WTC11 (cell line): ENCODE data around the gene IGHMBP2. TPM values are rescaled to one million over a fixed set of nuclear protein-coding genes. Genes with fewer than 3 reads are reported as not detected.

Experiments
- ATAC-seq: fragments of 200-7000 bp; cut with Tn5 transposase; 2 replicates; pipeline ENCODE4 v1.10.0; 2021; ENCODE audit warnings: mild to moderate bottlenecking, moderate library complexity
- CTCF ChIA-PET: fragments of 300-600 bp; sonication (Branson Sonifier 250); formaldehyde crosslinking; loops from one replicate; lab custom pipeline; 2021; ENCODE audit warnings: antibody characterized with exemption; lab: Charles Lee
- POLR2A ChIA-PET: fragments of 350-600 bp; sonication (Branson Sonifier 250); formaldehyde crosslinking; loops from one replicate; lab custom pipeline; 2021; ENCODE audit warnings: antibody characterized with exemption; lab: Charles Lee
- DNase-seq: peaks from one replicate; pipeline ENCODE4 v3.0.0; 2021; ENCODE audit warnings: low spot score
- H3K27ac Mint-ChIP-seq: 2 replicates; pipeline ENCODE4 v1.8.0; 2021; ENCODE audit warnings: mixed read lengths
- H3K27me3 Mint-ChIP-seq: 2 replicates; pipeline ENCODE4 v1.8.0; 2021; ENCODE audit warnings: low read depth, mild to moderate bottlenecking, moderate library complexity, mixed read lengths
- H3K36me3 Mint-ChIP-seq: 2 replicates; pipeline ENCODE4 v1.8.0; 2021; ENCODE audit warnings: mixed read lengths
- H3K4me1 Mint-ChIP-seq: 2 replicates; pipeline ENCODE4 v1.8.0; 2022; ENCODE audit warnings: mixed read lengths
- H3K4me3 Mint-ChIP-seq: 2 replicates; pipeline ENCODE4 v1.8.0; 2021; ENCODE audit warnings: mild to moderate bottlenecking, moderate library complexity, mixed read lengths
- H3K9me3 Mint-ChIP-seq: 2 replicates; pipeline ENCODE4 v1.8.0; 2021; ENCODE audit warnings: mixed read lengths
- ATF1 ChIP-seq: sonication (generic); formaldehyde crosslinking; IDR thresholded peaks from 2 replicates; pipeline ENCODE4 v1.8.1; 2023; ENCODE audit warnings: mild to moderate bottlenecking, moderate library complexity, missing genetic modification reagents
- CREB1 ChIP-seq: sonication (generic); formaldehyde crosslinking; IDR thresholded peaks from 2 replicates; pipeline ENCODE4 v1.8.0; 2023; ENCODE audit warnings: mild to moderate bottlenecking, missing genetic modification reagents
- E2F5 ChIP-seq: sonication (generic); formaldehyde crosslinking; IDR thresholded peaks from 2 replicates; pipeline ENCODE4 v1.8.1; 2022; ENCODE audit warnings: mild to moderate bottlenecking, moderate library complexity, missing genetic modification reagents
- ETV6 ChIP-seq: sonication (generic); formaldehyde crosslinking; IDR thresholded peaks from 2 replicates; pipeline ENCODE4 v1.8.1; 2022; ENCODE audit warnings: mild to moderate bottlenecking, missing genetic modification reagents
- FOXJ3 ChIP-seq: sonication (generic); formaldehyde crosslinking; IDR thresholded peaks from 2 replicates; pipeline ENCODE4 v1.9.0; 2021; ENCODE audit warnings: missing genetic modification reagents, mild to moderate bottlenecking, borderline replicate concordance
- HMGXB4 ChIP-seq: sonication (generic); formaldehyde crosslinking; IDR thresholded peaks from 2 replicates; pipeline ENCODE4 v1.8.1; 2023; ENCODE audit warnings: mild to moderate bottlenecking, moderate library complexity, missing genetic modification reagents
- IRF2 ChIP-seq: sonication (generic); formaldehyde crosslinking; IDR thresholded peaks from 2 replicates; pipeline ENCODE4 v1.8.0; 2022; ENCODE audit warnings: low read depth, missing genetic modification reagents, borderline replicate concordance
- JAZF1 ChIP-seq: fragments of 250-450 bp; sonication (Bioruptor Pico); IDR thresholded peaks from 2 replicates; pipeline ENCODE4 v1.9.0; 2021; ENCODE audit warnings: moderate library complexity, mild to moderate bottlenecking, inconsistent platforms
- MLX ChIP-seq: sonication (generic); formaldehyde crosslinking; IDR thresholded peaks from 2 replicates; pipeline ENCODE4 v1.8.1; 2023; ENCODE audit warnings: mild to moderate bottlenecking, missing genetic modification reagents, moderate library complexity
- NR2C2 ChIP-seq: sonication (generic); formaldehyde crosslinking; IDR thresholded peaks from 2 replicates; pipeline ENCODE4 v1.8.0; 2022; ENCODE audit warnings: mild to moderate bottlenecking, missing genetic modification reagents
- OVOL2 ChIP-seq: fragments of 250-450 bp; sonication (Bioruptor Pico); IDR thresholded peaks from 2 replicates; pipeline ENCODE4 v1.9.0; 2021; ENCODE audit warnings: mild to moderate bottlenecking, borderline replicate concordance
- PRDM15 ChIP-seq: sonication (generic); formaldehyde crosslinking; IDR thresholded peaks from 2 replicates; pipeline ENCODE4 v1.8.0; 2022; ENCODE audit warnings: missing genetic modification reagents
- SMAD3 ChIP-seq: sonication (generic); formaldehyde crosslinking; IDR thresholded peaks from 2 replicates; pipeline ENCODE4 v1.8.0; 2022; ENCODE audit warnings: missing genetic modification reagents, mild to moderate bottlenecking, borderline replicate concordance
- SOX15 ChIP-seq: fragments of 250-450 bp; sonication (Bioruptor Pico); IDR thresholded peaks from 2 replicates; pipeline ENCODE4 v1.9.0; 2021; ENCODE audit warnings: mild to moderate bottlenecking
- SP1 ChIP-seq: sonication (generic); formaldehyde crosslinking; conservative IDR thresholded peaks from 2 replicates; pipeline ENCODE4 v1.8.1; 2022; ENCODE audit warnings: missing genetic modification reagents
- TCF7 ChIP-seq: sonication (generic); formaldehyde crosslinking; IDR thresholded peaks from 2 replicates; pipeline ENCODE4 v1.8.0; 2022; ENCODE audit warnings: mild to moderate bottlenecking, low read depth, missing genetic modification reagents, moderate library complexity
- TEAD1 ChIP-seq: sonication (generic); formaldehyde crosslinking; IDR thresholded peaks from 2 replicates; pipeline ENCODE4 v1.8.0; 2022; ENCODE audit warnings: mild to moderate bottlenecking, missing genetic modification reagents
- TEAD4 ChIP-seq: sonication (generic); formaldehyde crosslinking; IDR thresholded peaks from 2 replicates; pipeline ENCODE4 v1.8.0; 2022; ENCODE audit warnings: mild to moderate bottlenecking, missing genetic modification reagents
- TP53 ChIP-seq: sonication (generic); formaldehyde crosslinking; IDR thresholded peaks from 2 replicates; pipeline ENCODE4 v1.8.1; 2023; ENCODE audit warnings: mild to moderate bottlenecking, missing genetic modification reagents
- USF1 ChIP-seq: sonication (generic); formaldehyde crosslinking; IDR thresholded peaks from 2 replicates; pipeline ENCODE4 v1.8.0; 2022; ENCODE audit warnings: mild to moderate bottlenecking, missing genetic modification reagents
- ZNF219 ChIP-seq: sonication (generic); formaldehyde crosslinking; IDR thresholded peaks from 2 replicates; pipeline ENCODE4 v1.8.0; 2023; ENCODE audit warnings: missing genetic modification reagents, mild to moderate bottlenecking, borderline replicate concordance
- total RNA-seq: library from RNA; stranded (reverse); gene quantifications from 3 replicates; pipeline ENCODE4 v1.2.3, GENCODE V29; 2021

Gene IGHMBP2
- total RNA-seq, 1 experiment from 2014 or later, result 22.5 TPM

- no peaks in the 10 kb centered on the region for H3K9me3 Mint-ChIP-seq
- no peak overlapping the region for H3K27ac Mint-ChIP-seq
- TF ChIP-seq TP53 (CRISPR knock-in tag), result no peak
- TF ChIP-seq PRDM15 (CRISPR knock-in tag), result no peak
- no peak for TF ChIP-seq SOX15
- POLR2A ChIA-PET, result no interaction called here
- CTCF ChIA-PET, result no interaction called here
- H3K36me3 Mint-ChIP-seq, result no peaks in the 10 kb centered on the region
- H3K4me3 Mint-ChIP-seq, result no peak overlapping the region
- H3K27me3 Mint-ChIP-seq, result no peaks in the 10 kb centered on the region
- DNase-seq, result no peak
- ATAC-seq, result no peak
- peaks cover 18% of the 10 kb centered on the region for H3K4me1 Mint-ChIP-seq
These were observed 44.8 kb downstream of the IGHMBP2 start for GRCh38 chr11:68948496-68948895.

- POLR2A ChIA-PET, result no interaction called here
- DNase-seq (no peak), ATAC-seq (no peak)
- H3K9me3 Mint-ChIP-seq, result no peaks in the 10 kb centered on the region
- H3K27me3 Mint-ChIP-seq, result no peaks in the 10 kb centered on the region
- no peak overlapping the region for H3K4me3 Mint-ChIP-seq
- no peak overlapping the region for H3K27ac Mint-ChIP-seq
- peaks cover 18% of the 10 kb centered on the region for H3K4me1 Mint-ChIP-seq
- no peaks in the 10 kb centered on the region for H3K36me3 Mint-ChIP-seq
- no peak for TF ChIP-seq ATF1 (CRISPR knock-in tag)
- no peak for TF ChIP-seq SMAD3 (CRISPR knock-in tag)
- no peak for TF ChIP-seq FOXJ3 (CRISPR knock-in tag)
- TF ChIP-seq OVOL2 (CRISPR knock-in tag), result no peak
- TF ChIP-seq JAZF1, result no peak
- no peak for TF ChIP-seq ZNF219 (CRISPR knock-in tag)
- TF ChIP-seq NR2C2 (CRISPR knock-in tag), result no peak
- TF ChIP-seq TEAD4 (CRISPR knock-in tag), result no peak
- TF ChIP-seq, all 79 proteins: peak for 0
- CTCF ChIA-PET, result interaction anchor here (1.7 kb wide), 1 partner anchor 95 kb away, joined by 11 read pairs; no protein-coding TSS in a partner anchor
These were observed 45.2 kb downstream of the IGHMBP2 start for GRCh38 chr11:68948935-68949334.

- no peak overlapping the region for H3K4me3 Mint-ChIP-seq
- ATAC-seq (peak; percentile 93), DNase-seq (peak; percentile 43)
- H3K9me3 Mint-ChIP-seq, result no peaks in the 10 kb centered on the region
- no peaks in the 10 kb centered on the region for H3K27me3 Mint-ChIP-seq
- POLR2A ChIA-PET, result interaction anchor here (0.6 kb wide), 1 partner anchor 62 kb away, joined by 3 read pairs; no protein-coding TSS in a partner anchor
- CTCF ChIA-PET, result interaction anchor here (0.6 to 2.4 kb wide), 31 partner anchors 10 to 693 kb away, joined by 3 to 24 read pairs (median 4); partner anchors contain the start of genes IGHMBP2, MRGPRF and TPCN2
- TF ChIP-seq MLX, result no peak
- TF ChIP-seq ETV6 (CRISPR knock-in tag), result no peak
- no peak for TF ChIP-seq TEAD1 (CRISPR knock-in tag)
- peaks cover 23% of the 10 kb centered on the region for H3K4me1 Mint-ChIP-seq
- H3K36me3 Mint-ChIP-seq, result no peaks in the 10 kb centered on the region
- peak overlapping the region; percentile 76; the same call in 1 of the 2 replicates for H3K27ac Mint-ChIP-seq
These were observed 46.6 kb downstream of the IGHMBP2 start for GRCh38 chr11:68950270-68950669.

GRCh38 chr11:68950762-68951161 lies 47.1 kb downstream of the IGHMBP2 start:
- Mint-ChIP-seq H3K36me3 (no peaks in the 10 kb centered on the region), H3K4me1 (peaks cover 26% of the 10 kb centered on the region), H3K27me3 (no peaks in the 10 kb centered on the region), H3K27ac (no peak overlapping the region; the same call in 1 of the 2 replicates), H3K4me3 (no peak overlapping the region), H3K9me3 (no peaks in the 10 kb centered on the region)
- CTCF ChIA-PET, result interaction anchor here (0.6 to 2.4 kb wide), 31 partner anchors 10 to 692 kb away, joined by 3 to 24 read pairs (median 4); partner anchors contain the start of genes IGHMBP2, MRGPRF and TPCN2
- no peak for TF ChIP-seq TCF7 (CRISPR knock-in tag)
- no peak for TF ChIP-seq TEAD4 (CRISPR knock-in tag)
- TF ChIP-seq SOX15, result no peak
- no peak for TF ChIP-seq HMGXB4
- TF ChIP-seq E2F5, result no peak
- no peak for TF ChIP-seq TP53 (CRISPR knock-in tag)
- no peak for TF ChIP-seq CREB1 (CRISPR knock-in tag)
- no peak for TF ChIP-seq USF1 (CRISPR knock-in tag)
- no peak for TF ChIP-seq SP1 (CRISPR knock-in tag)
- TF ChIP-seq IRF2 (CRISPR knock-in tag), result no peak
- ATAC-seq, result peak; percentile 53
- DNase-seq, result peak; percentile 36
- POLR2A ChIA-PET, result interaction anchor here (0.6 kb wide), 1 partner anchor 61 kb away, joined by 3 read pairs; no protein-coding TSS in a partner anchor
